A549 (cell line): Measurements from ENCODE around the gene CAPN2. TPM values are rescaled to one million over a fixed set of nuclear protein-coding genes. Genes with fewer than 3 reads are reported as not detected.

Experiments
- ATAC-seq, 2 experiments: fragments of 200-7000 bp in 1 of 2; fragments of >200 bp in 1 of 2; cut with Nextera tagmentation in 1 of 2; cut with Tn5 transposase in 1 of 2; 3 replicates each; pipeline versions ENCODE4 v1.8.0 to v1.9.1; 2018 to 2020; ENCODE audit warnings: mild to moderate bottlenecking in 1 of 2, moderate library complexity in 1 of 2
- CTCF ChIA-PET: fragments of 300-600 bp; sonication (Branson Sonifier 250); formaldehyde crosslinking; extraction: SDS; loops from one replicate; lab custom pipeline; 2021; ENCODE audit warnings: antibody characterized with exemption, inconsistent platforms; lab: Yijun Ruan, JAX
- POLR2A ChIA-PET: fragments of 350-600 bp; formaldehyde crosslinking; extraction: SDS; loops from one replicate; lab custom pipeline; 2021; ENCODE audit warnings: antibody characterized with exemption, inconsistent platforms; lab: Yijun Ruan, JAX
- DNase-seq, 2 experiments: peaks; one replicate each; pipeline versions ENCODE4 v3.0.0 to v3.0.0-alpha.2; 2011 to 2016; ENCODE audit warnings: low read depth in 1 of 2, low spot score in 1 of 2
- FAIRE-seq: peaks from 2 replicates; lab custom pipeline; 2011; peaks lifted over from hg19 to GRCh38; lab: Jason Lieb, UNC
- H3K27ac ChIP-seq, 2 experiments: fragments of >200 bp; sonication (Bioruptor Twin); formaldehyde crosslinking; 3 replicates each; pipeline ENCODE4 v1.5.1; 2016 to 2017
- H3K4me1 ChIP-seq: fragments of >200 bp; sonication (Bioruptor Twin); formaldehyde crosslinking; 3 replicates; pipeline ENCODE4 v1.6.1; 2016
- H3K4me2 ChIP-seq: fragments of >200 bp; sonication (Bioruptor Twin); formaldehyde crosslinking; 3 replicates; pipeline ENCODE4 v1.6.1; 2016
- H3K4me3 ChIP-seq: fragments of >200 bp; sonication (Bioruptor Twin); formaldehyde crosslinking; 3 replicates; pipeline ENCODE4 v1.5.1; 2016
- H3K9me3 ChIP-seq: fragments of >200 bp; sonication (Bioruptor Twin); formaldehyde crosslinking; 3 replicates; pipeline ENCODE4 v1.6.1; 2016
- BCL3 ChIP-seq: fragments of >200 bp; sonication (Bioruptor Twin); formaldehyde crosslinking; IDR thresholded peaks from 3 replicates; pipeline ENCODE4 v1.6.1; 2016
- CHD4 ChIP-seq: fragments of 200-600 bp; sonication (generic); IDR thresholded peaks from 2 replicates; pipeline ENCODE4 v1.6.1; 2016; ENCODE audit warnings: antibody characterized with exemption, mild to moderate bottlenecking, borderline replicate concordance
- EHMT2 ChIP-seq: fragments of 200-600 bp; sonication (generic); IDR thresholded peaks from 2 replicates; pipeline ENCODE4 v1.6.1; 2016; ENCODE audit warnings: antibody characterized with exemption, low read depth, mild to moderate bottlenecking, moderate library complexity
- EP300 ChIP-seq, 2 experiments: fragments of >200 bp; sonication (Bioruptor Twin); formaldehyde crosslinking; IDR thresholded peaks; 2 replicates in 1 of 2; 3 replicates in 1 of 2; pipeline ENCODE4 v1.6.1; 2016 to 2017
- HES2 ChIP-seq: fragments of >200 bp; sonication (Bioruptor Twin); formaldehyde crosslinking; IDR thresholded peaks from 2 replicates; pipeline ENCODE4 v1.6.1; 2016
- HOXB13 ChIP-seq: fragments of 250-450 bp; sonication (Bioruptor Pico); IDR thresholded peaks from 2 replicates; pipeline ENCODE4 v1.5.0; 2020; ENCODE audit warnings: low read depth, mild to moderate bottlenecking, moderate library complexity
- HOXB5 ChIP-seq: fragments of 250-450 bp; sonication (Bioruptor Pico); IDR thresholded peaks from 2 replicates; pipeline ENCODE4 v1.5.0; 2020; ENCODE audit warnings: mild to moderate bottlenecking, moderate library complexity
- KDM1A ChIP-seq: fragments of 200-600 bp; sonication (generic); IDR thresholded peaks from 2 replicates; pipeline ENCODE4 v1.6.1; 2016; ENCODE audit warnings: low read depth, mild to moderate bottlenecking
- MAZ ChIP-seq: fragments of 150-350 bp; IDR thresholded peaks from 2 replicates; pipeline ENCODE4 v1.6.1; 2014; ENCODE audit warnings: antibody characterized with exemption, low read depth, low read length, borderline replicate concordance
- NFE2L2 ChIP-seq: fragments of 150-350 bp; conservative IDR thresholded peaks from 2 replicates; pipeline ENCODE4 v1.6.1; 2014; ENCODE audit warnings: low read length
- NR3C1 ChIP-seq: fragments of >200 bp; sonication (Bioruptor Twin); formaldehyde crosslinking; IDR thresholded peaks from 3 replicates; pipeline ENCODE4 v1.6.1; 2017
- PHF8 ChIP-seq: fragments of 200-600 bp; sonication (generic); IDR thresholded peaks from 2 replicates; pipeline ENCODE4 v1.6.1; 2016; ENCODE audit warnings: low read depth, mild to moderate bottlenecking, antibody characterized with exemption, moderate library complexity, borderline replicate concordance
- POLR2AphosphoS2 ChIP-seq: conservative IDR thresholded peaks from 2 replicates; pipeline ENCODE4 v1.6.1; 2012; ENCODE audit warnings: low read length, improper control_type of control experiment, inconsistent platforms
- RARB ChIP-seq: fragments of 250-450 bp; sonication (Bioruptor Pico); IDR thresholded peaks from 2 replicates; pipeline ENCODE4 v1.8.0; 2021; ENCODE audit warnings: mild to moderate bottlenecking, moderate library complexity
- RCOR1 ChIP-seq: fragments of 150-350 bp; IDR thresholded peaks from 2 replicates; pipeline ENCODE4 v1.6.1; 2014; ENCODE audit warnings: antibody characterized with exemption, low read length, low read depth
- RFX5 ChIP-seq: fragments of 450-650 bp; IDR thresholded peaks from 2 replicates; pipeline ENCODE4 v1.7.1; 2014; ENCODE audit warnings: antibody characterized with exemption, mild to moderate bottlenecking, moderate library complexity
- SREBF2 ChIP-seq: fragments of 450-650 bp; IDR thresholded peaks from 2 replicates; pipeline ENCODE4 v1.6.1; 2014; ENCODE audit warnings: mild to moderate bottlenecking, moderate library complexity
- USF2 ChIP-seq: fragments of 450-650 bp; IDR thresholded peaks from 2 replicates; pipeline ENCODE4 v1.6.1; 2014; ENCODE audit warnings: antibody characterized with exemption
- ZC3H11A ChIP-seq: fragments of 450-650 bp; IDR thresholded peaks from 2 replicates; pipeline ENCODE4 v1.6.1; 2014; ENCODE audit warnings: antibody characterized with exemption, mild to moderate bottlenecking
- ZNF302 ChIP-seq: fragments of 250-450 bp; sonication (Bioruptor Pico); IDR thresholded peaks from 2 replicates; pipeline ENCODE4 v1.9.0; 2021; ENCODE audit warnings: inconsistent platforms, mild to moderate bottlenecking, moderate library complexity
- WGBS: methylation state at CpG from one replicate; pipeline ENCODE4 v1.1.6; 2017; ENCODE audit errors: missing lambda C conversion rate; 5-methylcytosine and 5-hydroxymethylcytosine counted together
- polyA plus RNA-seq, 4 experiments: library from polyadenylated mRNA; depleted of rRNA in 3 of 4; stranded (reverse); fragments of >200 nt; fragmentation: RNase III in 1 of 4; extraction: RNeasy Plus Mini Kit Qiagen cat#74134 plus additional on column Dnase treatment in 1 of 4; gene quantifications; 2 replicates in 3 of 4; 3 replicates in 1 of 4; pipeline ENCODE4 v1.2.3, GENCODE V29; 2011 to 2017
- TF ChIP-seq, protein P1 (sequence below): fragments of >200 bp; sonication (Bioruptor Twin); formaldehyde crosslinking; IDR thresholded peaks from 3 replicates; pipeline ENCODE4 v1.5.1; 2016
- TF ChIP-seq, protein P2 (sequence below): fragments of 150-350 bp; IDR thresholded peaks from 2 replicates; pipeline ENCODE4 v1.6.1; 2014; ENCODE audit warnings: low read depth, mild to moderate bottlenecking, low read length
- TF ChIP-seq, protein P3 (sequence below): fragments of 250-450 bp; sonication (Bioruptor Pico); IDR thresholded peaks from 2 replicates; pipeline ENCODE4 v1.5.0; 2021; ENCODE audit warnings: mild to moderate bottlenecking, moderate library complexity, borderline replicate concordance
- TF ChIP-seq, protein P4 (sequence below): fragments of 250-450 bp; sonication (Bioruptor Pico); IDR thresholded peaks from 2 replicates; pipeline ENCODE4 v1.5.0; 2020; ENCODE audit warnings: low read depth, mild to moderate bottlenecking, moderate library complexity

Gene CAPN2
- polyA plus RNA-seq, 2 of the 4 experiments (the other 2 are of a cell fraction): 199 to 300 TPM

- no peak for TF ChIP-seq NR3C1
Observed at GRCh38 chr1:223758734-223759133, 46.4 kb downstream of the CAPN2 start (continued).

GRCh38 chr1:223759273-223759672, 46.9 kb downstream of the CAPN2 start:
- DNase-seq (no peak), FAIRE-seq (no peak), ATAC-seq (peak in 1 of 2 experiments; percentile 7; a peak in 1 of 6 replicates)
- CTCF ChIA-PET: interaction anchor here (1.3 to 9.7 kb wide), 5 partner anchors 11 to 46 kb away, joined by 3 to 99 read pairs (median 6); partner anchors contain the start of gene CAPN2
- Histone ChIP-seq H3K4me1 (no peaks in the 10 kb centered on the region), H3K27ac (no peak overlapping the region; a peak in 1 of 6 replicates), H3K9me3 (no peaks in the 10 kb centered on the region), H3K4me3 (no peak overlapping the region), H3K4me2 (no peak overlapping the region)
- POLR2A ChIA-PET: no interaction called here
- 87% methylated on average over 13 of the region's 13 CpGs for WGBS
- TF ChIP-seq, protein P1, sequence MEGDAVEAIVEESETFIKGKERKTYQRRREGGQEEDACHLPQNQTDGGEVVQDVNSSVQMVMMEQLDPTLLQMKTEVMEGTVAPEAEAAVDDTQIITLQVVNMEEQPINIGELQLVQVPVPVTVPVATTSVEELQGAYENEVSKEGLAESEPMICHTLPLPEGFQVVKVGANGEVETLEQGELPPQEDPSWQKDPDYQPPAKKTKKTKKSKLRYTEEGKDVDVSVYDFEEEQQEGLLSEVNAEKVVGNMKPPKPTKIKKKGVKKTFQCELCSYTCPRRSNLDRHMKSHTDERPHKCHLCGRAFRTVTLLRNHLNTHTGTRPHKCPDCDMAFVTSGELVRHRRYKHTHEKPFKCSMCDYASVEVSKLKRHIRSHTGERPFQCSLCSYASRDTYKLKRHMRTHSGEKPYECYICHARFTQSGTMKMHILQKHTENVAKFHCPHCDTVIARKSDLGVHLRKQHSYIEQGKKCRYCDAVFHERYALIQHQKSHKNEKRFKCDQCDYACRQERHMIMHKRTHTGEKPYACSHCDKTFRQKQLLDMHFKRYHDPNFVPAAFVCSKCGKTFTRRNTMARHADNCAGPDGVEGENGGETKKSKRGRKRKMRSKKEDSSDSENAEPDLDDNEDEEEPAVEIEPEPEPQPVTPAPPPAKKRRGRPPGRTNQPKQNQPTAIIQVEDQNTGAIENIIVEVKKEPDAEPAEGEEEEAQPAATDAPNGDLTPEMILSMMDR: no peak
- no peak for TF ChIP-seq CHD4
- no peak for TF ChIP-seq POLR2AphosphoS2
- TF ChIP-seq MAZ: no peak
- no peak for TF ChIP-seq EHMT2
- TF ChIP-seq RFX5: no peak
- no peak for TF ChIP-seq RARB
- TF ChIP-seq, protein P2, sequence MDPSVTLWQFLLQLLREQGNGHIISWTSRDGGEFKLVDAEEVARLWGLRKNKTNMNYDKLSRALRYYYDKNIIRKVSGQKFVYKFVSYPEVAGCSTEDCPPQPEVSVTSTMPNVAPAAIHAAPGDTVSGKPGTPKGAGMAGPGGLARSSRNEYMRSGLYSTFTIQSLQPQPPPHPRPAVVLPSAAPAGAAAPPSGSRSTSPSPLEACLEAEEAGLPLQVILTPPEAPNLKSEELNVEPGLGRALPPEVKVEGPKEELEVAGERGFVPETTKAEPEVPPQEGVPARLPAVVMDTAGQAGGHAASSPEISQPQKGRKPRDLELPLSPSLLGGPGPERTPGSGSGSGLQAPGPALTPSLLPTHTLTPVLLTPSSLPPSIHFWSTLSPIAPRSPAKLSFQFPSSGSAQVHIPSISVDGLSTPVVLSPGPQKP: no peak

DNA sequence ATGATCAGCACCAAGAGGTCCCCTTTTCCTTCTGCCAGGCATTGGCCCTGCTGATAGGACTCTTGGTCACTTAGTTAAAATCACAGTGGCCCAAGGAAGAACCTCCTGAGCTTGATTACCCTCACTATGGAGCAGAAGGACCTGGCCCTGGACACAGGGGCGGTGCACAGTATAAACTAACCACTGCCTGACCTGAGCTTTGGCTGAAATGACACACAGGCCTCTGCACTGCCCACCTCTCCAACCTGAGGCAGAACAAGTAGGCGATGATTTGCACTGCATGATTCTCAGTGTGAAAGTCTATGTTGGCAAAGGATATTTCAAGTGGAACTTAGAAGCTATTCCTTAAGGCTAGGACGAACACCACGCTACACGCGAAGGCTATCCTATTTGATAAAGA, 48.5 kb downstream of the CAPN2 start:
- ChIA-PET CTCF (interaction anchor here (0.6 to 9.7 kb wide), 7 partner anchors 10 to 132 kb away, joined by 3 to 99 read pairs (median 5); partner anchors contain the start of gene CAPN2), POLR2A (no interaction called here)
- FAIRE-seq: no peak
- TF ChIP-seq BCL3 (no peak), HES2 (no peak), ZNF302 (CRISPR knock-in tag) (no peak), ZC3H11A (no peak), KDM1A (no peak), HOXB13 (CRISPR knock-in tag) (no peak), HOXB5 (CRISPR knock-in tag) (no peak), USF2 (no peak), EP300 (IDR thresholded peaks at IDR 0.05) (no peak), RCOR1 (no peak), PHF8 (no peak), NFE2L2 (no peak), NR3C1 (no peak), SREBF2 (no peak)
- TF ChIP-seq, protein P3, sequence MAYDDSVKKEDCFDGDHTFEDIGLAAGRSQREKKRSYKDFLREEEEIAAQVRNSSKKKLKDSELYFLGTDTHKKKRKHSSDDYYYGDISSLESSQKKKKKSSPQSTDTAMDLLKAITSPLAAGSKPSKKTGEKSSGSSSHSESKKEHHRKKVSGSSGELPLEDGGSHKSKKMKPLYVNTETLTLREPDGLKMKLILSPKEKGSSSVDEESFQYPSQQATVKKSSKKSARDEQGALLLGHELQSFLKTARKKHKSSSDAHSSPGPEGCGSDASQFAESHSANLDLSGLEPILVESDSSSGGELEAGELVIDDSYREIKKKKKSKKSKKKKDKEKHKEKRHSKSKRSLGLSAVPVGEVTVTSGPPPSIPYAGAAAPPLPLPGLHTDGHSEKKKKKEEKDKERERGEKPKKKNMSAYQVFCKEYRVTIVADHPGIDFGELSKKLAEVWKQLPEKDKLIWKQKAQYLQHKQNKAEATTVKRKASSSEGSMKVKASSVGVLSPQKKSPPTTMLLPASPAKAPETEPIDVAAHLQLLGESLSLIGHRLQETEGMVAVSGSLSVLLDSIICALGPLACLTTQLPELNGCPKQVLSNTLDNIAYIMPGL (CRISPR knock-in tag): no peak
- TF ChIP-seq, protein P1: no peak
- TF ChIP-seq, protein P4, sequence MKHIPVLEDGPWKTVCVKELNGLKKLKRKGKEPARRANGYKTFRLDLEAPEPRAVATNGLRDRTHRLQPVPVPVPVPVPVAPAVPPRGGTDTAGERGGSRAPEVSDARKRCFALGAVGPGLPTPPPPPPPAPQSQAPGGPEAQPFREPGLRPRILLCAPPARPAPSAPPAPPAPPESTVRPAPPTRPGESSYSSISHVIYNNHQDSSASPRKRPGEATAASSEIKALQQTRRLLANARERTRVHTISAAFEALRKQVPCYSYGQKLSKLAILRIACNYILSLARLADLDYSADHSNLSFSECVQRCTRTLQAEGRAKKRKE (CRISPR knock-in tag): no peak

More for the DNA sequence above, 48.5 kb downstream of the CAPN2 start:
- no peak for ATAC-seq
- no peak for DNase-seq
- WGBS: 84% methylated on average over 6 of the region's 6 CpGs
- Histone ChIP-seq H3K4me2 (no peak overlapping the region), H3K4me1 (no peaks in the 10 kb centered on the region), H3K27ac (no peak overlapping the region), H3K9me3 (no peaks in the 10 kb centered on the region), H3K4me3 (no peak overlapping the region)
